ENCODE results near the gene SREK1.
"Not testable (repeated sequence)": the region's sequence is repeated elsewhere in the genome, so short reads cannot be mapped to it uniquely, and the experiment has no call there.

The SREK1 gene

DNA sequence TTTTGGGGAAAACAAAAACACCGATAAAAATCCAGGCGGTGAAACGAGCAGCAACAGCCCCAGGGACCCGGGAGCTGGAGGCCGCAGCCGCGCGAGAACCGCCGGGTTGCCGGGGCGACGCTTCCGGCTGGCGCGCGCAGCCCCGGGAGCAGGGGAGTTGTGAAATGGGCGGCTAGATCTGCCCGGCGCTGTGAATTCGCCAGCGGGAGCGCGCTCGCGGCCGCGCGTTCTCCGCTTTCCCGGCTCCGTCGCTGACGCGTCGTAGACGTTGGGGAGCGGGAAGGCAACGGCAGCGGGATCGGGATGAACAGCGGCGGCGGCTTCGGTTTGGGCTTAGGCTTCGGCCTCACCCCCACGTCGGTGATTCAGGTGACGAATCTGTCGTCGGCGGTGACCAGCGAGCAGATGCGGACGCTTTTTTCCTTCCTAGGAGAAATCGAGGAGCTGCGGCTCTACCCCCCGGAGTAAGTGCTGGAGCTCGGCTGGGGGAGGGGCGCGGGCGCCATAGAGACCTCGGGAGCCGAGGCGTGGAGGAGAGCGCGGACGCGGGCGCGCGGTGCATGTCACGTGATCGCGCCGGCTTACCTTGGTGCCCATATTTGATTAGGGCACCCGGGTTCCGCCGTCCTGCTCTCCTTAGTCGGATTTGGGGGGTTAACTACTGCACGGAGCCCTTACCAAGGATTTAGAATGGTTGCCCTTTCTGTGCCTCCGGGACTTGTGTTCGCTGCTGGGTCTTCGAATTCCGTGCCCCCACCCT, at the start of gene SREK1:
TSS of gene SREK1 (plus strand) at position 227 of the 760 bp plus-strand sequence. CDS start at position 304, 77 bp downstream.
- DNase-seq (ENCODE audit: low read depth in 2 of 2) = peak; percentile 82 to 87

DNA sequence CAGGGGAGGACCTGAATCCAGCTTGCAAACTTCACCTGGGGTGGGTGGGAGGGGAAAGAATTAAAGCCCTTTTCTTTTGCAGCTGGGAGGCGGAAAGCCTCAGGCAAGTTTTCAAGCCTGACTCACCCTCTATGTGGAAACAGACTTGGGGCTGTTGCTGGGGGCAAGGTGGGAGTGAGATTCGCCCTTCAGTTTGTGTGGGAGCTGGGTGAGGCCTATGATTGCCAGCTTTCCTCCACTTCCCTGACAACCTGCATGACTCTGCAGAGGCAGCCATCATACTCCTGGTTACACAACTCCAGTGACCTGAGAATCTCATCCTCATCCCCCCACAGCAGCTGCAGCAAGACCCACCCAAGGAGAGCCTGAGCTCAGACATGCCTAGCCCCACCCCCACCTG, 43.2 kb upstream of the SREK1 start:
- no peak for DNase-seq (ENCODE audit: low read depth in 2 of 2)

- no peak for DNase-seq (ENCODE audit: low read depth in 2 of 2)
These were observed 30.9 kb upstream of the SREK1 start for GRCh38 chr5:66113160-66113559.

DNA sequence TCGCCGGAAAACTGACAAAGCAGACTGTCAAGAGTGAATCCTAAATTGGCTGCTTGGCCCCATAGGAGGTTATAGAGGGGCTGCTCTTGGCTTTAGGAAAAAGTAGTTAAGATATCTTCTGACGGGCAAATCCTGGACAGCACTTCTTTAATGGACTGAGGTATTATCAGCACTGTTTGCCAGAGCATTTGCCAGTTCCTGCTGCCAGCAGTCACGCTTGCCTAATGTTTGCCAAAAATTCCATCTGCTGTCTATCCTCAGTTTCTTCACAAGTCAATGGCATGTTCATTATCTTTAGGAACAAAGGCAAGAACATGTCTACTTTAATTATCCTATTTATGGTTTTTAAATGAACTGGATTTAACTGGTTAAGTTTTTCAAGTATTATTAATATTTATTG, 25.8 kb upstream of the SREK1 start:
- DNase-seq (ENCODE audit: low read depth in 2 of 2) = no peak

- DNase-seq (ENCODE audit: low read depth in 2 of 2) = no peak
These were observed 21.6 kb upstream of the SREK1 start for GRCh38 chr5:66122379-66123034.

GRCh38 chr5:66129144-66129543, 15.0 kb upstream of the SREK1 start:
- no peak for DNase-seq (ENCODE audit: low read depth in 2 of 2)

- no peak for DNase-seq (ENCODE audit: low read depth in 2 of 2)
These were observed 13.6 kb upstream of the SREK1 start for GRCh38 chr5:66130493-66130892.

GRCh38 chr5:66134407-66134861, 9.7 kb upstream of the SREK1 start:
- no peak for DNase-seq (ENCODE audit: low read depth in 2 of 2)

GRCh38 chr5:66136053-66136452, 8.0 kb upstream of the SREK1 start:
- no peak for DNase-seq (ENCODE audit: low read depth in 2 of 2)

GRCh38 chr5:66136944-66137343, 7.2 kb upstream of the SREK1 start:
- DNase-seq (ENCODE audit: low read depth in 2 of 2) = not testable (repeated sequence)

- DNase-seq (ENCODE audit: low read depth in 2 of 2) = no peak
These were observed 5.3 kb upstream of the SREK1 start for GRCh38 chr5:66138637-66139317.

- no peak for DNase-seq (ENCODE audit: low read depth in 2 of 2)
These were observed 4.8 kb upstream of the SREK1 start for GRCh38 chr5:66139318-66139712.

GRCh38 chr5:66142417-66142816, 1.7 kb upstream of the SREK1 start:
- DNase-seq (ENCODE audit: low read depth in 2 of 2) = no peak

- no peak for DNase-seq (ENCODE audit: low read depth in 2 of 2)
These were observed 527 bp upstream of the SREK1 start for GRCh38 chr5:66143473-66144073.

GRCh38 chr5:66144834-66145390, 812 bp downstream of the SREK1 start:
- no peak for DNase-seq (ENCODE audit: low read depth in 2 of 2)

DNA sequence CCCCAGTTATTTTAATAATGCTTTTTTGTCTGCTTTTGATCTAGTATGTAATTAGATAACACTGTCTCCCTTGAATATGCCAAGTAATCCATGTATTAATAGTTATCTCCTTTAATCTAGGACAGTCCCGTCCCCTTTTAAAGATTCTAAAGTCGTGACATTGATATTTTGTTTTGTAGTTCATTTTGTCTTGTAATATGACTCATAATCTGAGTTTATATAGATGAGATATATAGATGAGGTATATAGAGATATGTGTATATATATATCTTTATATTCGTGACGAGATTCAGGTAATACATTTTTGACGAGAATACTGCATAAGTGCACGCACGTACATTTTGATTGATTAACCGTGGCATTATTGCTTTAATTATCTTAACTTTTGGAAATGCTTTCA, 1.6 kb downstream of the SREK1 start:
- no peak for DNase-seq (ENCODE audit: low read depth in 2 of 2)

GRCh38 chr5:66149950-66150349, 5.8 kb downstream of the SREK1 start:
- DNase-seq (ENCODE audit: low read depth in 2 of 2) = no peak

GRCh38 chr5:66151030-66151429, 6.9 kb downstream of the SREK1 start:
- DNase-seq (ENCODE audit: low read depth in 2 of 2) = peak in 1 of 2 donors; percentile 27

DNA sequence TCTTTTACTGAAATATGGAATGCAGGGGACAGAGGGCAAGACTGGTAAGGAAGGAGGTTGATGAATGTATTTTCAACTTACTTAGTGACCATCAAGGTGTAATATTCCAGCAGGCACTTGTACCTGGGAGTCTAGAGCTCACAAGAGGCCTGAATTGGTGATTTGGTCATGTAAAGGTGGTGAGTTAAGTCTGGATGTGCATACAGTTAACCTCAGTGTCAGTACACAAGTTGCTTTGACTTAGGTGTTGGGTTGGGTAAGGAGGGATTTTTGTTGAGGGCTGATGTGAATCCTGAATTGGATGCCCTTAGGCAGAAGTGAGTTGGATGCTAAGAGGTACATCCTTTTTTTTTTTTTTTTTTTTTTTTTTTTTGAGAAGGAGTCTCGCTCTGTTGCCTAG, 7.4 kb downstream of the SREK1 start:
- no peak for DNase-seq (ENCODE audit: low read depth in 2 of 2)

DNA sequence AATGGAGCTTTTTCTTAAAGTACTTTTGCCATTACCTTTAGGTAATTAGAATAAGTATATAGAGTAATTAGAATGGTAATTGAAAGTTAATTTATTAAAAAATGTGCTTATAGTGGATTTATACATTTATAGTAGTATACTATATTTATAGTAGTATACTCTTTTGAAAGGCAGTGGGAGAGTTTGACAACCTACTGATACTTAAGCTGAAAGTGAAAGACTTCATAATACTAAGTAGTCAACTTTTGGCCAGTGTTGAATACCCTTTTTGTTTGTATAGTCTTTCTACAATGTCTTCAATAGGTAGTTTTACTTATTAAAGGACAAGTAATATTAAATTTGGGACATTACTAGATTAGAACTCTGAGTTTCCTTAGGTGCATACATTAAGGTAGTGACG, 12.9 kb downstream of the SREK1 start:
- DNase-seq (ENCODE audit: low read depth in 2 of 2) = no peak

DNA sequence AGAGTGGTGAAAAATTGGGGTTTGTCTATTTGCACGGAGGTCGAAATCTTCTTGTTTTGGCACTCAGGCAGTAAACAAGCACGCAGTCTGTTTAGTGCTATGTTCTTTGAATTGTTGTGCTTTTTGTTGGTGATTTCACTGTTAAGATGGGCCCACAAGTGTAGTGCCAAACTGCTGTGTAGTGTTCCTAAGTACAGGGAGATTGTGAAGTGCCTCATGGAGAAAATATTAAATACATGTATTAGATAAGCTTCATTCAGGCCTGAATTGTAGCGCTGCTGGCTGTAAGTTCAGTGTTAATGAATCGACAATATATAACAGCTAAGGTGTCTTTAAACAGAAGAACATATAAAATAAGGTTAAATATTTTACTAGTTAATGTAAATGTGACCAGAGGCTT, 17.3 kb downstream of the SREK1 start:
- no peak for DNase-seq (ENCODE audit: low read depth in 2 of 2)

Data from stimulated activated CD8-positive, alpha-beta memory T cell treated with anti-CD3 and anti-CD28 coated beads, Interleukin-15, amount 100 ng/mL, for 48 hours (primary cell).